Peyer's patch (tissue), 4 donors: Measurements from ENCODE around the gene ATP2B1.

Experiments
- POLR2A ChIP-seq, 2 donors: fragments of 450-650 bp; IDR thresholded peaks; one replicate each; pipeline ENCODE4 v1.5.1; 2017; ENCODE audit warnings: antibody characterized with exemption in 2 of 2, mild to moderate bottlenecking in 2 of 2, moderate library complexity in 2 of 2
- TF ChIP-seq, protein P1 (sequence below), 6 experiments: fragments of 450-650 bp in 4 of 6; fragments of 200-600 bp in 2 of 6; sonication (generic) in 1 of 6; IDR thresholded peaks; one replicate each; pipeline ENCODE4 v1.5.1; 2017 to 2019; ENCODE audit warnings: antibody characterized with exemption in 6 of 6, mild to moderate bottlenecking in 3 of 6, moderate library complexity in 1 of 6

DNA sequence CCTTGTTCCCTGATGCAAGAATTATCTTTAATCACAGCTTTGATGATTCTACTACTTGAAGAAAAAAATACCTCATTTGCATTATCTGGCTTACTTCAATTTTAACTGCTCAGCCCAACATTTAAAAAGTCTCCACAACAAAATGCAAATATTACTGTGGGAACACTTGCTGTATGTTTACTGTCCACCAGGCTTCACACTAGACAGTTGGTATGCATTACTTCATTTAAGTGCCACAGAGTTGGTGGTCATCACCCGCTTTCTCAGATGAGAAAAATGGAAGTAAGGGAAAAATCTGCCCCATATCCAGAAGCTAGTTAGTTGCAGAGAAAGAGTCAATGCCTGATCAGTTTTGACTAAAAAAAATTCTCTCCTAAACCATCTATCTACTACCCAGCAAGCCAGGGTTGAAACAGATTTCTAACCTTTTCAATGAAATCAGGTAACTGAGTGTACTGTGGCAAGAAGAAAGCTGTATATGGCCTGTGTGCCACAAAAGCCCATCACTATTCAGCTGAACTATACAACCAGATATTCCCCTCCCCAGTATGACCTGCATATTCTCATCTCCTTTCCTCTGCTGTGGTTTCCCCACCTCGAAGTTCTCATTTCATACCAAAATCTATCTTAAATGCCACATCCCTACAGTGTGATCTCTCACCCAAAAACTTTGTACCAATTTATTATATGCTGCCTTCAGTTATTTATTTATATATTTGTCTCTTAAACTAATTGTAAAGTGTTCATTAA, 90.3 kb downstream of the ATP2B1 start:
- TF ChIP-seq, protein P1, sequence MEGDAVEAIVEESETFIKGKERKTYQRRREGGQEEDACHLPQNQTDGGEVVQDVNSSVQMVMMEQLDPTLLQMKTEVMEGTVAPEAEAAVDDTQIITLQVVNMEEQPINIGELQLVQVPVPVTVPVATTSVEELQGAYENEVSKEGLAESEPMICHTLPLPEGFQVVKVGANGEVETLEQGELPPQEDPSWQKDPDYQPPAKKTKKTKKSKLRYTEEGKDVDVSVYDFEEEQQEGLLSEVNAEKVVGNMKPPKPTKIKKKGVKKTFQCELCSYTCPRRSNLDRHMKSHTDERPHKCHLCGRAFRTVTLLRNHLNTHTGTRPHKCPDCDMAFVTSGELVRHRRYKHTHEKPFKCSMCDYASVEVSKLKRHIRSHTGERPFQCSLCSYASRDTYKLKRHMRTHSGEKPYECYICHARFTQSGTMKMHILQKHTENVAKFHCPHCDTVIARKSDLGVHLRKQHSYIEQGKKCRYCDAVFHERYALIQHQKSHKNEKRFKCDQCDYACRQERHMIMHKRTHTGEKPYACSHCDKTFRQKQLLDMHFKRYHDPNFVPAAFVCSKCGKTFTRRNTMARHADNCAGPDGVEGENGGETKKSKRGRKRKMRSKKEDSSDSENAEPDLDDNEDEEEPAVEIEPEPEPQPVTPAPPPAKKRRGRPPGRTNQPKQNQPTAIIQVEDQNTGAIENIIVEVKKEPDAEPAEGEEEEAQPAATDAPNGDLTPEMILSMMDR (IDR thresholded peaks at IDR 0.05) = no peak
- TF ChIP-seq POLR2A (IDR thresholded peaks at IDR 0.05) = no peak
